ENCODE measurements around the gene CASP2. TPM values are rescaled to one million over a fixed set of nuclear protein-coding genes. Genes with fewer than 3 reads are reported as not detected.

The CASP2 gene
- total RNA-seq, 1 donor from 2014 or later: 6.8 TPM

DNA sequence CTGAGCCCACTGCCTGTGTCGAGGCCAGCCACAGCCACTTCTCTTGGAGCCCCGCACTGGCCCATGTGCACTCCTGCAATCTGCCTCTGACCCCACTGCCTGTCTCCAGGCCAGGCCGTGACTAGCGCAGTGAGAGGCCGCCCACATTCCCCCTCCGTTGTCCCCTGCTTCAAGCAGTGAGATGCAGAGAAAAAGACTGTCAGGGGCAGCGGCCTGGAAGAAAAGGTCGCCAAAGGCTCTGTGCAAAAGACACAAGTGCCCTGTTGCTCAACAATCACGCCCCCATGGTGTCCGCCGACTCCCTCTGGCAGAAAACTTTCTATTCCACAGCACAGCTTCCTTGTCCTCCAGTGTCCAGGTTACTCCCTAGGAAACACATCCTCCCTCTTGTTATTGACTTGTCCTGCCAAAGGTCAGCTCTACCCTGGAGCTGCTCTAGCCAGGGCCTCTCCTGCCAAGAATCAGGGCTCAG lies 64.4 kb downstream of the CASP2 start:
- no peak for TF ChIP-seq CTCF (IDR thresholded peaks at IDR 0.05; ENCODE audit: insufficient read depth, low read length, severe bottlenecking)
- no peak for FAIRE-seq
- Histone ChIP-seq H3K27me3 (ENCODE audit: control insufficient read depth, insufficient read depth, low read length) (no peaks in the 10 kb centered on the region), H3K36me3 (ENCODE audit: control insufficient read depth, insufficient read depth, low read length) (no peaks in the 10 kb centered on the region), H3K4me3 (ENCODE audit: low read depth, low read length) (no peak overlapping the region)
- no peak for DNase-seq (ENCODE audit: low read depth)

- DNase-seq (ENCODE audit: low read depth) (no peak), FAIRE-seq (no peak)
- Histone ChIP-seq H3K4me3 (ENCODE audit: low read depth, low read length) (no peak overlapping the region), H3K36me3 (ENCODE audit: control insufficient read depth, insufficient read depth, low read length) (no peaks in the 10 kb centered on the region), H3K27me3 (ENCODE audit: control insufficient read depth, insufficient read depth, low read length) (no peaks in the 10 kb centered on the region)
- TF ChIP-seq CTCF (IDR thresholded peaks at IDR 0.05; ENCODE audit: insufficient read depth, low read length, severe bottlenecking): no peak
These were observed 66.2 kb downstream of the CASP2 start for GRCh38 chr7:143354376-143354775.

DNA sequence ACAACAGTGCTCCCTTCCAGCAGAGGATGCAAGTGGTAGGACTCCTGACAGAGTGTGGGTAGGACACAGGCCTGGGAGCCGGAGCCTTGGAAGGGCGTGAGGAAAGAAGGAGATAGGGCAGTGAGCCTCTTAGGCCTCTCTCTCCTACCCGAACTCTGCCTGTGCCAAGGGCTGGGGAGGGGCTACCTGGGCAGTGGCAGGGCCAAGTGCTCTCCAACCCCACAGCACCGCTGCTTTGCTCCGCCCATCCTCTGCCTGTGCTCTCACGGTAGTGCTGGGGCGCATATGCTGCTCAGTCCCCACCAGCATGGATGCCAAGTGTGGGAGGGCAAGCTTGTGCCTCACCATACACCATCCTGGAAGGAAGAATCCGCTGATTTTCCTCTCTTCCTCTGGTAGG lies 66.8 kb downstream of the CASP2 start:
- H3K36me3 ChIP-seq (ENCODE audit: control insufficient read depth, insufficient read depth, low read length): no peaks in the 10 kb centered on the region
- H3K4me3 ChIP-seq (ENCODE audit: low read depth, low read length): no peak overlapping the region
- FAIRE-seq (no peak), DNase-seq (ENCODE audit: low read depth) (no peak)
- peaks cover 5% of the 10 kb centered on the region for H3K27me3 ChIP-seq (ENCODE audit: control insufficient read depth, insufficient read depth, low read length)
- no peak for TF ChIP-seq CTCF (IDR thresholded peaks at IDR 0.05; ENCODE audit: insufficient read depth, low read length, severe bottlenecking)

- peak; percentile 25 for TF ChIP-seq CTCF (IDR thresholded peaks at IDR 0.05; ENCODE audit: insufficient read depth, low read length, severe bottlenecking)
- Histone ChIP-seq H3K27me3 (ENCODE audit: control insufficient read depth, insufficient read depth, low read length) (peaks cover 8% of the 10 kb centered on the region), H3K4me3 (ENCODE audit: low read depth, low read length) (no peak overlapping the region), H3K36me3 (ENCODE audit: control insufficient read depth, insufficient read depth, low read length) (no peaks in the 10 kb centered on the region)
- no peak for DNase-seq (ENCODE audit: low read depth)
- FAIRE-seq: no peak
These were observed 67.6 kb downstream of the CASP2 start for GRCh38 chr7:143355450-143356385.

GRCh38 chr7:143356414-143357050 lies 68.4 kb downstream of the CASP2 start:
- no peak for TF ChIP-seq CTCF (IDR thresholded peaks at IDR 0.05; ENCODE audit: insufficient read depth, low read length, severe bottlenecking)
- H3K36me3 ChIP-seq (ENCODE audit: control insufficient read depth, insufficient read depth, low read length): no peaks in the 10 kb centered on the region
- peaks cover 12% of the 10 kb centered on the region for H3K27me3 ChIP-seq (ENCODE audit: control insufficient read depth, insufficient read depth, low read length)
- no peak for DNase-seq (ENCODE audit: low read depth)
- no peak for FAIRE-seq
- H3K4me3 ChIP-seq (ENCODE audit: low read depth, low read length): no peak overlapping the region

Other genes with a start within 250 kb of the CASP2 start
- gene OR6V1, start 236.0 kb upstream of the CASP2 start, total RNA-seq: not detected in 2 replicates
- gene PIP, start 156.3 kb upstream of the CASP2 start, total RNA-seq: not detected in 2 replicates
- gene TAS2R39, start 104.9 kb upstream of the CASP2 start, total RNA-seq: not detected in 2 replicates
- not detected in 2 replicates for gene TAS2R40, start 66.3 kb upstream of the CASP2 start, total RNA-seq
- 60.6 and 69.9 TPM in 2 replicates for gene GSTK1, start 24.9 kb upstream of the CASP2 start, total RNA-seq
- gene TMEM139, start 3.4 kb upstream of the CASP2 start, total RNA-seq: 1.0 and 3.7 TPM in 2 replicates
- gene CLCN1, start 27.8 kb downstream of the CASP2 start, total RNA-seq: under 0.01 and 0.13 TPM in 2 replicates
- 0.26 and 0.53 TPM in 2 replicates for gene FAM131B, start 74.4 kb downstream of the CASP2 start, total RNA-seq
- gene ZYX, start 93.0 kb downstream of the CASP2 start, total RNA-seq: 9.2 and 10.6 TPM in 2 replicates
- 19.0 and 51.5 TPM in 2 replicates for gene EPHA1, start 120.5 kb downstream of the CASP2 start, total RNA-seq
- not detected in 2 replicates for gene TAS2R60, start 155.1 kb downstream of the CASP2 start, total RNA-seq
- not detected in 2 replicates for gene TAS2R41, start 189.5 kb downstream of the CASP2 start, total RNA-seq

Measured in bronchial epithelial cell (primary cell).